IPS DF 6.9 (cell line): Measurements from ENCODE around the gene SDK1.

Source experiments
- DNase-seq: peaks from one replicate; pipeline ENCODE4 v3.0.0-alpha.2; 2013; ENCODE audit warnings: low read depth, low spot score
- H3K27ac ChIP-seq: one replicate; pipeline ENCODE4 v1.5.1; 2013; ENCODE audit warnings: low read length, control low read depth
- H3K27me3 ChIP-seq: 2 replicates; pipeline ENCODE4 v1.6.1; 2013; ENCODE audit warnings: mild to moderate bottlenecking, low read length; ENCODE audit not compliant: control insufficient read depth, insufficient read depth
- H3K36me3 ChIP-seq: 2 replicates; pipeline ENCODE4 v1.6.1; 2013; ENCODE audit warnings: low read length; ENCODE audit not compliant: control insufficient read depth, insufficient read depth
- H3K4me1 ChIP-seq: 2 replicates; pipeline ENCODE4 v1.6.1; 2013; ENCODE audit warnings: low read length; ENCODE audit not compliant: control insufficient read depth, insufficient read depth
- H3K4me3 ChIP-seq: 2 replicates; pipeline ENCODE4 v1.5.1; 2013; ENCODE audit warnings: mild to moderate bottlenecking, low read length
- H3K9me3 ChIP-seq: 2 replicates; pipeline ENCODE4 v1.6.1; 2013; ENCODE audit warnings: low read length, inconsistent platforms; ENCODE audit not compliant: control insufficient read depth, insufficient read depth
- WGBS: extraction: QIAGEN DNeasy Blood & Tissue Kit; methylation state at CpG from one replicate; pipeline ENCODE4 v1.1.7; 2013; ENCODE audit warnings: mixed read lengths, missing lambda C conversion rate; ENCODE audit not compliant: insufficient read length, insufficient coverage; 5-methylcytosine and 5-hydroxymethylcytosine counted together

SDK1 gene

DNA sequence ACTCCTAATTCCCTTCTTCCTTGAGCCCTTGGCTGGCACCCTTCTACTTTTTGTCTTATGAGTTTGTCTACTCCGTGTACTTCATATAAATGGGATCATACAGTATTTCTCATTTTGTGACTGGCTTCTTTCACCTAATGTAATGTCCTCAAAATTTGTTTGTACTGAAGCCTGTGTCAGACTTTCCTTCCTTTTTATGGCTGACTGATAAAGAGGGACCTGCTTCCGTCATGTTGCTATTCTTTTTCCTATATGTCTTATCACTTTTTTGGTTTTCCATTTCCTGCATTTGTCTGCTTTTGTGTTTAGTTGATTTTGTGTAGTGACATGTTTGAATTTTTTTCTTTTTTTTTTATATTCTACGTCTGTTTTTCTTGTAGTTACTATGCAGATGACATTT, 470.9 kb downstream of the SDK1 start:
- no peak overlapping the region for H3K4me3 ChIP-seq
- no peaks in the 10 kb centered on the region for H3K27me3 ChIP-seq
- no CpG with 5 or more reads among the region's 3 CpGs for WGBS
- H3K9me3 ChIP-seq = no peaks in the 10 kb centered on the region
- no peak for DNase-seq
- H3K4me1 ChIP-seq = no peaks in the 10 kb centered on the region
- no peak overlapping the region for H3K27ac ChIP-seq
- no peaks in the 10 kb centered on the region for H3K36me3 ChIP-seq

DNA sequence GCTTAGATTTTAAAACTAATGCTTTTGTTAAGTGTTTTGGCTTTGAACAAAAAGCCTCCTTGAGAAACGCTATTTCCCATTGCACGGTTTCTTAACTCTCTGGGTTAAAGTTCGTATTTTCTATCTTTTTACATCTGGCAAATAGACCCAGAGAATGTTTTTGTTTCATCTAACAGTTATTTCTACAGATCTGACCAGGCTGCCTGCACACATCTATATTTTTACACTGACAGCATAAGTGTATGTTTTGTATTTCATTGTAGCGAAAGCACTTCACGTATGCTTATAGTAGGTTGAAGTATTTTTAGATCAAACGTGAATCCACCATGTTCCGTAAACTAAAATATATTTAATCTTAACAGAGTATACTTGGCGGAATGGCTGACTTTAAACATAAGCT, 477.3 kb downstream of the SDK1 start:
- no CpG with 5 or more reads among the region's 8 CpGs for WGBS
- no peaks in the 10 kb centered on the region for H3K27me3 ChIP-seq
- H3K4me3 ChIP-seq = no peak overlapping the region
- H3K36me3 ChIP-seq = no peaks in the 10 kb centered on the region
- no peaks in the 10 kb centered on the region for H3K9me3 ChIP-seq
- H3K4me1 ChIP-seq = no peaks in the 10 kb centered on the region
- DNase-seq = no peak
- no peak overlapping the region for H3K27ac ChIP-seq

DNA sequence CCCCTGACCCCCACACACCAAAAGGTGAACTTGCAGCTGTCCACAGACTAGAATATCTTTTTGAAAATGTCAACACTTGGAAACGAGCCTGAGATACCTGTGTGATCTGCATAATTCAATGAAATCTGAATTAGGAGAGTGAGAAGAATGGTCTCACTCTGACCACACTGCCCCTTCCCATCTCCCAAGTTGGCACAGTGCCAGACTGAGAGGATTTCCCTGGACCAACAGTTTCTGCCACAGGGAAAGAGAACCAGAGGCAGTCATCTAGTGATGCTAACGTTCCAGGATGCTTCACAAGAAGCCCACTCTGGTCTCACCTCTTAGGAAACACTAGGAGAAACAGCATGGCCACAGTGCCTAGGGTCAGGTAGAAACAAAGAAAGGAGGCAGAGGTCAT, 479.0 kb downstream of the SDK1 start:
- H3K4me3 ChIP-seq = no peak overlapping the region
- no CpG with 5 or more reads among the region's 2 CpGs for WGBS
- H3K27me3 ChIP-seq = no peaks in the 10 kb centered on the region
- no peak overlapping the region for H3K27ac ChIP-seq
- no peak for DNase-seq
- no peaks in the 10 kb centered on the region for H3K9me3 ChIP-seq
- H3K4me1 ChIP-seq = no peaks in the 10 kb centered on the region
- no peaks in the 10 kb centered on the region for H3K36me3 ChIP-seq

DNA sequence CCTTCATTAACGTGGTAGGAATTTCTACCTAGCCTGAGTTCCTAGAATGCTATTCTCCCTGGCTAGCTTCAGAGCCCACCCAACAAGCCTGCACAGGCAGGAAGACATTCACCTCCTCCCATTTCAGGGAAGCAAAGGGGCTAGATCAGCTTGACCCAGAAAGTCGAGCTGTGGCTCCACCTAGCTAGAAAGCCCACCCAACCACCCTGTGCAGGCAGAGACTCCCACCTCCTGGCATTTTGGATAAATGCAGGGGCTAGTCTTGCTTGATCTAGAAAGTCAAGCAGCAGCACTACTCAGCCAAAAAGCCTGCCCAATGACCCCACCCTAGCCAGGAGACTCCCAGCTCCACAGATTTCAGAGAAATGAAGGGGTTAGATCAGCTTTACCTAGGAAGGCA, 479.5 kb downstream of the SDK1 start:
- H3K36me3 ChIP-seq = no peaks in the 10 kb centered on the region
- no peak overlapping the region for H3K27ac ChIP-seq
- no peaks in the 10 kb centered on the region for H3K27me3 ChIP-seq
- H3K9me3 ChIP-seq = no peaks in the 10 kb centered on the region
- no peak for DNase-seq
- WGBS = no CpG with 5 or more reads among the region's 2 CpGs
- H3K4me1 ChIP-seq = no peaks in the 10 kb centered on the region
- no peak overlapping the region for H3K4me3 ChIP-seq

DNA sequence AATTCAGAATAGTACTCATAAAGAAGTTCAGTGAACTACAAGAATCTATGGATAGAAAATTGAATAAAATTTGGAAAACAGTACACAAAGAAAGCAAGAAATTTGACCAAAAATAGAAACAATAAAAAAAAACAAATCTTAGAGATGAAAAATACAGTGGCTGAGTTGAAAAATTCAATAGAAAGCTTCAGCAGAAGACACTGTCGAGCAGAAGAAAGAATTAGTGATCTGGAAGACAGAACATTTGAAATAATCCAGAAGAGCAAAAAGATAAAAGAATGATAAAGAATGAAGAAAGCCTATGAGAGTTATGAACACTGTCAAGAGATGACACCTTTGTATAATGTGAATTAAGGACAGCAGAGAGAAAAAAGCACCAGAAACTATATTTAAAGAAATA, 480.6 kb downstream of the SDK1 start:
- H3K27me3 ChIP-seq = no peaks in the 10 kb centered on the region
- H3K27ac ChIP-seq = no peak overlapping the region
- H3K4me1 ChIP-seq = no peaks in the 10 kb centered on the region
- no peak overlapping the region for H3K4me3 ChIP-seq
- no peaks in the 10 kb centered on the region for H3K9me3 ChIP-seq
- DNase-seq = no peak
- no CpG with 5 or more reads among the region's 1 CpG for WGBS
- H3K36me3 ChIP-seq = no peaks in the 10 kb centered on the region

DNA sequence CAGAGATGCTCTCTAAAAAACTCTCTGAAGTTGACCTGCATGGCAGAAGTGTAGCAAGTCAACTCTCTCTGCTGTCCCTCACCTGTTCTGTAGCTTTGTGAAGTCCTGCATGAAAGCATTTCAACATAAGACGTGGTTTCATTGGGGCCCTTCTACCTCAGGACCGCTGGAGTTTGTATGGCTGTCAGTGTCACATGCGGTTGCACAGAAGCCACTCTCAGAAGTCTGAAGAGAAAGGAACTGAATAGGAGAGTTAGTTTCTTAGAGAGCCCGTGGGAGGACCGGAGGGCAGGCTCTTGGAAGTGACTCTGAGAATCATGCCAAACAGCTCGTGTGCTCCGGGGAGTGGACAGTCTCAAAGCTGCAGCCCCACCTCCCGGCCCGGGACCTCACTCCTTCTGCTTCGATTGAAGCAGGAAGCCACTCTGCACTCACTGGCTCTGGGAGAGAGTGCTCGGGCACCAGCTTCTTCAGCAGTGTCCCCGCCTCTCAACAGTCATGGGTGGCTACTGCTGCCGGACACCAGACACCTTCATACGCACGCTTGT, 486.7 kb downstream of the SDK1 start:
- Histone ChIP-seq H3K4me3 (no peak overlapping the region), H3K27ac (no peak overlapping the region), H3K36me3 (no peaks in the 10 kb centered on the region), H3K4me1 (no peaks in the 10 kb centered on the region; the same call in 1 of the 2 replicates), H3K9me3 (no peaks in the 10 kb centered on the region), H3K27me3 (no peaks in the 10 kb centered on the region)
- no CpG with 5 or more reads among the region's 15 CpGs for WGBS
- no peak for DNase-seq

DNA sequence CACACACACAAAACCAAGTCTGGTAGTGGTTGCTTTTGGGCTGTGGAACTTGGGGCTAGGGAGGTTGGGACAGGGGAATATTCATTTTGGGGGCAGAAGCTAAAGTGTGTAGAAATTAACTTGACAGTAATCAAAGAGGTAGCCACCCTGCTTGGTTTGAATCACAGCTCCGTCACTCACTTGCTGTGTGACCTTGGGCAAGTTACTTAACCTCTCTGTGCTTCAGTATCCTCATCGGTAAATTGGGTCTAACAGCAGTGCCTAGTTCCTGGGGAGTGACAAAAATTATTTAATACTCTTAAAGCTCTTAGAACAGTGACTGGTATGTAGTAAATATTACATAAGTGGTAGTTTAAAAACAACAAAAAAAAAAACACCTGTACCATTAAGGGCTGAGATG, 489.8 kb downstream of the SDK1 start:
- H3K36me3 ChIP-seq = no peaks in the 10 kb centered on the region
- DNase-seq = no peak
- no peaks in the 10 kb centered on the region; the same call in 1 of the 2 replicates for H3K4me1 ChIP-seq
- no peak overlapping the region for H3K27ac ChIP-seq
- no peaks in the 10 kb centered on the region for H3K9me3 ChIP-seq
- H3K4me3 ChIP-seq = no peak overlapping the region
- H3K27me3 ChIP-seq = no peaks in the 10 kb centered on the region
- WGBS = no CpG with 5 or more reads among the region's 2 CpGs

DNA sequence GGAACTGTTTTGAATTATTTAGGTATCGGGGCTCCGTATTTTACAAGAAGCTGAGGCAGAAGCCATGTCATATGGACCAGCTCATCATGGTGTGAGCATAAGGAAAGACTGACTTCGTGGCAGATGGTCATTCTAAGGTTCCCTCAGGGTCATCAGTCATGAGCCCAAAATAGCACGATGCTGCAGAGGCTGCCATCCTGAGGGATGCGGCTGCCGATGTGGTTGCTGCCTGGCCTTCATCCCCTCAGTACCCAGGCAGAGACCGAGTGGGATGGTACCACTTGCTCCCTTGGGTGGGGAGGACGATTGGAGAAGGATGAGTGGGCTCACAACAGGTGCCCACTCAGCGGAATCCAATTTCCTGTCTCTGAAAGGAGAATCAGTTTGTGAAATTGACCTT, 490.3 kb downstream of the SDK1 start:
- Histone ChIP-seq H3K4me1 (no peaks in the 10 kb centered on the region; the same call in 1 of the 2 replicates), H3K4me3 (no peak overlapping the region), H3K36me3 (no peaks in the 10 kb centered on the region), H3K27me3 (no peaks in the 10 kb centered on the region), H3K27ac (no peak overlapping the region), H3K9me3 (no peaks in the 10 kb centered on the region)
- no peak for DNase-seq
- WGBS = no CpG with 5 or more reads among the region's 9 CpGs

DNA sequence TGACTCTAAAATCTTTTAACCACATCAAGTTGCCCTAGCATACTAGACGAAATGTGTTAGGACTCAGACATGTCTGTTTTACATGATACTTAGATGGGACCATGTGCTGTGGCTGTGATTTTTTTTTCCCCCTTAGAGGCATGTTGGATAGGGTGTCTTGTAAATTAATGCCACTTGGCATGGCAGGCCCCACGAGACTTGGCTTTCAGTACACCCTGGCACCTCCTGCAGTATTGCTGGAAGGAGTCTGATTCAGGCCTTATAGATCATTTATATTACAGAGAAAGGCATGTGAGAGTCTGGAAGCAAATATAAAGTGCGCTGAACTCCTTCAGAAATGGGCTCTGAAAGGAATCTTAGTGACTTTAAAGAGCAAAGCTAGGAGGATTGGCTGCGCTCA, 494.1 kb downstream of the SDK1 start:
- no peak overlapping the region for H3K27ac ChIP-seq
- H3K4me1 ChIP-seq = no peaks in the 10 kb centered on the region; the same call in 1 of the 2 replicates
- no peaks in the 10 kb centered on the region for H3K9me3 ChIP-seq
- no CpG with 5 or more reads among the region's 4 CpGs for WGBS
- DNase-seq = no peak
- H3K36me3 ChIP-seq = no peaks in the 10 kb centered on the region
- H3K27me3 ChIP-seq = no peaks in the 10 kb centered on the region
- no peak overlapping the region for H3K4me3 ChIP-seq

DNA sequence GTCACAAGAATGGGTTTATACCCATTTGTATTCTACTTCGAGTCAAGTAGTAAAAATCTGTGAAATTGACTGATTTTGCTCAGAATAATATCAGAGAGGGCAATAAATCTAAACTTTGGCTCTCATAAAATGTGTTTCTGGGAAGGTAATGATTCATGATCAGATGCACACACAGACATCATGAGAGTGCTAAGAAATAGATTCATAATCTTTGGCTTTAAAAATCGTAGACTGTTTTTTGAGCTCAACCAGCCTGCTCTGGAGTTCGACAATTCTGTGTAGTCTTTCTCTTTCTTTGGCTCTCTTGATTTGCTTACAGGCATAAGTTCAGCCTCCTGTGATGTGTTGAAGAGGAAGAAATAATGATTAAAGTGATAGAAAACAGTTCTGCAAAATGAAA, 494.7 kb downstream of the SDK1 start:
- no peak for DNase-seq
- Histone ChIP-seq H3K4me3 (no peak overlapping the region), H3K9me3 (no peaks in the 10 kb centered on the region), H3K36me3 (no peaks in the 10 kb centered on the region), H3K27me3 (no peaks in the 10 kb centered on the region), H3K4me1 (no peaks in the 10 kb centered on the region; the same call in 1 of the 2 replicates), H3K27ac (no peak overlapping the region)
- WGBS = no CpG with 5 or more reads among the region's 3 CpGs

DNA sequence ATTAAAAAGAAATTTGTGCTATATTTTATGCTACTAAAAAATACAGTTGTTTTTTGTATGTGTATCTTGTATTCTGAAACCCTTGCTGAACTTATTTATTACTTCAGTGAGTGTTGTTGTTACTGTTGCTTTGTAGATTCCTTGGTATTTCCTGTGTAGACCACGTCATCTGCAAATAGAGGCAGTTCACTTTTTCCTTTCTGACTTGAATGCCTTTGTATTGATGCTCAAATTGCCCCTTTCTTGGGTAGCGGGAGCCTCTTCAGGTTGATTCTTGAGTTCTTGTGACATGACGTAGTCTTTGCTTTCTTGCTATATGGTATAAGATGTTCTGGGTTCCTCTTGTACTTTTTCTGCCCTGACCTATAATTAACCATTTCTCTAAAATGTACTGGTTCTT, 504.1 kb downstream of the SDK1 start:
- WGBS = no CpG with 5 or more reads among the region's 3 CpGs
- Histone ChIP-seq H3K27me3 (no peaks in the 10 kb centered on the region), H3K4me1 (no peaks in the 10 kb centered on the region; the same call in 1 of the 2 replicates), H3K27ac (no peak overlapping the region), H3K4me3 (no peak overlapping the region), H3K9me3 (no peaks in the 10 kb centered on the region), H3K36me3 (no peaks in the 10 kb centered on the region)
- no peak for DNase-seq
